ENCODE data around the gene FAM13C.

DNA sequence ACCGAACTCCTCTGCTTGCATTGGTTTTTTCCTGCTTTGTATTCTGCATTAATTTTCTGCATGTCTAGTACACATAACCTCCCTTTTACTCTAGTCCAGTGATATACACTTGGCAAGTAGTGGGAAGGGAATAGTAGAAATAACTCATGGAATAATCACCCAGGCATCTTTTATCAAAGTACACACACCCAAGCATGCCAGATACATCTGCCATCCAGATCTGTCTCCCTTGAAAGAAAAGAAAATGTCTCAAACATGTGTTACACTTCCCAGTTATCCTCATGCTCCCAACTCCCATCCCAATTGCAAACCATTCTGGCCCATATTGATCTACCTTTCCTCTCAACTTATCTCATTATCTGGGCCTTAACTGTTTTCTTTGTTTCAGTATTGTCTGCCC lies 106.9 kb downstream of the FAM13C start:
- TF ChIP-seq, protein P1, sequence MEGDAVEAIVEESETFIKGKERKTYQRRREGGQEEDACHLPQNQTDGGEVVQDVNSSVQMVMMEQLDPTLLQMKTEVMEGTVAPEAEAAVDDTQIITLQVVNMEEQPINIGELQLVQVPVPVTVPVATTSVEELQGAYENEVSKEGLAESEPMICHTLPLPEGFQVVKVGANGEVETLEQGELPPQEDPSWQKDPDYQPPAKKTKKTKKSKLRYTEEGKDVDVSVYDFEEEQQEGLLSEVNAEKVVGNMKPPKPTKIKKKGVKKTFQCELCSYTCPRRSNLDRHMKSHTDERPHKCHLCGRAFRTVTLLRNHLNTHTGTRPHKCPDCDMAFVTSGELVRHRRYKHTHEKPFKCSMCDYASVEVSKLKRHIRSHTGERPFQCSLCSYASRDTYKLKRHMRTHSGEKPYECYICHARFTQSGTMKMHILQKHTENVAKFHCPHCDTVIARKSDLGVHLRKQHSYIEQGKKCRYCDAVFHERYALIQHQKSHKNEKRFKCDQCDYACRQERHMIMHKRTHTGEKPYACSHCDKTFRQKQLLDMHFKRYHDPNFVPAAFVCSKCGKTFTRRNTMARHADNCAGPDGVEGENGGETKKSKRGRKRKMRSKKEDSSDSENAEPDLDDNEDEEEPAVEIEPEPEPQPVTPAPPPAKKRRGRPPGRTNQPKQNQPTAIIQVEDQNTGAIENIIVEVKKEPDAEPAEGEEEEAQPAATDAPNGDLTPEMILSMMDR (IDR thresholded peaks at IDR 0.05), result no peak
- no peak for TF ChIP-seq POLR2A (IDR thresholded peaks at IDR 0.05)
